ENCODE data around the gene SYT8.
"Not testable (repeated sequence)": the region's sequence is repeated elsewhere in the genome, so short reads cannot be mapped to it uniquely, and the experiment has no call there.

Gene SYT8, protein sequence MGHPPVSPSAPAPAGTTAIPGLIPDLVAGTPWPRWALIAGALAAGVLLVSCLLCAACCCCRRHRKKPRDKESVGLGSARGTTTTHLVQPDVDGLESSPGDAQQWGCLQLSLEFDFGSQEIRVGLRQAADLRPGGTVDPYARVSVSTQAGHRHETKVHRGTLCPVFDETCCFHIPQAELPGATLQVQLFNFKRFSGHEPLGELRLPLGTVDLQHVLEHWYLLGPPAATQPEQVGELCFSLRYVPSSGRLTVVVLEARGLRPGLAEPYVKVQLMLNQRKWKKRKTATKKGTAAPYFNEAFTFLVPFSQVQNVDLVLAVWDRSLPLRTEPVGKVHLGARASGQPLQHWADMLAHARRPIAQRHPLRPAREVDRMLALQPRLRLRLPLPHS

GRCh38 chr11:1834779-1835670 lies at the start of gene SYT8:
TSS of gene SYT8 (plus strand) at chr11:1834990. CDS start at chr11:1835106, 116 bp downstream.
- FAIRE-seq = no peak

DNA sequence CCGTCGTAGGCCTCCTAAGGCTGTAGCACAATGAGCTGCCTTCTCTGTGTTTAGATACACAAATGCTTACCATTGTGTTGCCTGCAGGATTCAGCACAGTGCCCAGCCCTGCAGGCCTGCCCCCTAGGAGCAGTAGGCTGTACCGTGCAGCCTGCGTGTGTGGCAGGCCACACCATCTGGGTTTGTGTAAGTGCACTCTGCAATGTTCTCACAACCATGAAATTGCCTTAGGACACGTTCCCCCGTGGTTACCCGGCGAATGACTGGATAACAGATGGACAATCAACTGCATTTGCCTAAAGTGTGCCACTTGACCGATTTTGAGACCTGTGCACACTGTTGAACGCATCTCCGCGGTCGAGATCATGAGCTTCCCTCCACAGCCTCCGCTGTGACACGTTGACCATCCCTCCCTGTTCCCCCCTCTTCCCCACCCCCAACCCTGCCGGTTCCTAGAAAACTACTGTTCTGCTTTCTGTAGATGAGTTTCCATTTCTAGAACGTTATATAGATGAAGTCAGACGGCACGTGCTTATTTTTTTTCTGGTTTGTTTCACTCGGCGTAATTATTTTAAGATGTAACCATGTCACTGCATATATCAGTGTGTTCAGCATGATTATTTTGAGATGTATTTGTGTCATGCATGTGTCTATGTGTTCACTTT lies 48.9 kb upstream of the SYT8 start:
- FAIRE-seq = no peak

DNA sequence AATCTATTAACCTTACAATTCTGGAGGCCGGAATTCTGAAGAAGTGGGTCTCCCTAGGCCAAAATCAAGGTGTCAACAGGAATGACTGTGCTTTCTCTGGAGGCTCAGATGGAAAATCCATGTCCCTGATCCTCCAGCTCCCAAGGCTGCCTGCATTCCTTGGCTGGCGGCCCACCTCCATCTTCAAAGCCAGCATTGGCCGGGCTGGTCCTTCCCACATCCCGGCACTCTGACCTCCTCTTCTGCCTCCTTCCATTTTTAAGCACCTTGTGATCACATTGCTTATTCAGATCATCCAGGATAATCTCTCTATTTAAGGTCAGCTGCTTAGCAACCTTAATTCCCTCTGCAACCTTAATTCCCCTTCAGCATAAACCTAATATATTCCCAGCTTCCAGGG lies 48.3 kb upstream of the SYT8 start:
- no peak for FAIRE-seq

GRCh38 chr11:1791912-1792311 lies 42.9 kb upstream of the SYT8 start:
- no peak for FAIRE-seq

GRCh38 chr11:1792461-1792860 lies 42.3 kb upstream of the SYT8 start:
- FAIRE-seq = no peak

DNA sequence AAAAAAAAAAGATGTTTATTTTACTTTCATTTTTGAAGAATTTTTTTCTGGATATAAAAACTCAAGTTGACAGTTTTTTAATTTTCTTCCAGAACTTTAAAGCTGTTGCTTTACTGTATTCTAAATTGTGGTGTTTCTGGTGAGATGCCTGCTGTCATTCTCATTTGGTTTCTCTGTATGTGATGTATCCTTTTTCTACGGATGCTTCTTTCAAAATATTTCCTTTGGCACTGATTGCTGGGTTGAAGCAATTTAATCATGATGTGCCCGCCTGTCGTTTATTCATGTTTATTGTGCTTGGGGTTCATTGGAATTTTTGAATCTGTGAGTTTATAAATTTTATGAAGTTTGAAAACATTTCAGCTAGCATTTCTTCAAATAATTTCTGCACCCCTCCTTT lies 41.7 kb upstream of the SYT8 start:
- no peak for FAIRE-seq

- FAIRE-seq = no peak
Observed at GRCh38 chr11:1796413-1797011, 38.3 kb upstream of the SYT8 start.

GRCh38 chr11:1797391-1798125 lies 37.2 kb upstream of the SYT8 start:
- FAIRE-seq = no peak

DNA sequence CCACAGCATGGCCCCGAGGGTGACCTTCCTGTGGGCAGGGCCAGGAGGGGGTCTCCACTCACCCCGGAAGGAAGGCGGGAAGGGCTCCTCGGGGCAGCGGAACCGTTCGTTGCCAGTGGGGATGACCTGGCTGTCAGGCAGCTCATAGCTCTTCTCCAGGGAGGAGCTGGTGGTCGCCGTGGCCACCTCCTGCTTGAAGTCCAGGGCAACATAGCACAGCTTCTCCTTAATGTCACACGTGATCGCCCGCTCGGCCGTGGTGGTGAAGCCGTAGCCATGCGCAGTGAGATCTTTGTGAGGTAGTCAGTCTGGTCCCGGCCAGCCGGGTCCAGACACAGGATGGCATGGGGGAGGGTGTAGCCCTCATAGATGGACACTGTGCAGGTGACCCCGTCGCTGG lies 31.5 kb upstream of the SYT8 start:
- FAIRE-seq = no peak

DNA sequence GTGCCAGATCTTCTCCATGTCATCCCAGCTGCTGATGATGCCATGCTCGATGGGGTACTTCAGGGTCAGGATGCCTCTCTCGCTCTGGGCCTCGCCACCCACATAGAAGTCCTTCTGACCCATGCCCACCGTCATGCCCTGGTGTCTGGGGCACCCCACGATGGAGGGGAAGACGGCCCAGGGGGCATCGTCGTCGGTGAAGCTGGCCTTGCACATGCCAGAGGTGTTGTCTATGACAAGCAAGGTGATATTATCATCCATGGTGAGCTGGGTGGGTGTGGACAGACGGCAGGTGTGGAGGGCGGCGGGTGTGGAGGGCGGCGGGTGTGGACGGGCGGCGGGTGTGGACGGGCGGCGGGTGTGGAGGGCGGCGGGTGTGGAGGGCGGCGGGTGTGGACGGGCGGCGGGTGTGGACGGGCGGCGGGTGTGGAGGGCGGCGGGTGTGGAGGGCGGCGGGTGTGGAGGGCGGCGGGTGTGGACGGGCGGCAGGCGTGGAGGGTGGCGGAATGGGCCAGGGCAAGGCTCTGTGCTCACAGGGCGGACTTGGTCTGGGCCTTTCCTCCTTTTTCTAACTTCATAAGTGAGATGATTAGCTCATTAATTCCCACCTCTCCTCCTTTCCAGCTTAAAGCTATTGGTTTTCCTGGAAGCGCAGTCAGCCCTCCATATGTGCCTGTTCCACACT lies 30.8 kb upstream of the SYT8 start:
- FAIRE-seq = not testable (repeated sequence)

DNA sequence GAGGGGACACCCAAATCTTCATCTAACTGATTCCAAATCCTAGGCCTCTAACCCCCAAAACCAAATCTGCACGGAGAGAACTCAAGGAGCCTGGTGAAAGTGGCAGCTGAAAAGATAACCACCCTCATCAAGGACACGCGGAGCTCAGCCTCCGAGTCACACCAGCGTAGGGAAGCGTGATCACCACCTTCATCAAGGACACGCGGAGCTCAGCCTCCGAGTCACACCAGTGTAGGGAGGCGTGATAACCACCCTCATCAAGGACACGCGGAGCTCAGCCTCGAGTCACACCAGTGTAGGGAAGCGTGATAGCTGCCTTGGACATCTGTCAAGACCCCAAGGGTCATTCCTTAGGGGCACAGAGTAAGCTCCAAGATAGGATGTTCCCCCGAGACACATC lies 29.3 kb upstream of the SYT8 start:
- FAIRE-seq = no peak

DNA sequence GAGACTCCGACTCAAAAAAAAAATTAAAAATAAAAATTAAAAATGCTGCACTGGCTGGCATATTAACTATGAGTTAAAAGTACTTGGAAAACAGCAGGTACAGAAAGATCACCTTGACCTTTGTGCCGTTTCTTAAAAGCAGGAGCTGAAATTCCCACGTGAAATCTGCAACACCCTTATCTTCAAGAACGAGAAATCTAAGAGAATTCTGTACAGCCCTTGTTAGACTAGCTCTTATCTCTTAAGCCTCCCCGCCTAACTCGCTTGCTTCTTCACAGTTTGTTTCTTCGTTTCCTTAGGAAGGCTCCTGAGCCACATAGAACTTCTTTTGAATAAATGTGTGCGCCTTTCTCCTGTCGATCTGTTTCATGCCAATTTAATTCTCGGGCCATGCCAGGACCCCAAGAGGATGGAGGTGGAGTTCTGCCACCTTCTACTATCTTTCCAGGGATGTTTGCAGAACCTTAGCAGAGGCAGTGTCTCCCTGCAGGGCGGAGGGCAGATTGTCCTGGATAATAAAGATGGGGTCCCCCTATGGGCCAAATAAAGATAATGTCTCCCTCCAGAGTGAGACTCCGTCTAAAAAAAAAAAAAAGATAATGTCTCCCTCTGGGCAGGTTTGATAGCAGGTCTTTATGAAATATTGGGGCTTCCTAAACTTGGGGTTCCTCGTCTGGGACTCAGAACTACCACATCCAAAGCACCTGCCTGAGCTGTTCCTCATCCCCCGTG lies 27.4 kb upstream of the SYT8 start:
- no peak for FAIRE-seq

DNA sequence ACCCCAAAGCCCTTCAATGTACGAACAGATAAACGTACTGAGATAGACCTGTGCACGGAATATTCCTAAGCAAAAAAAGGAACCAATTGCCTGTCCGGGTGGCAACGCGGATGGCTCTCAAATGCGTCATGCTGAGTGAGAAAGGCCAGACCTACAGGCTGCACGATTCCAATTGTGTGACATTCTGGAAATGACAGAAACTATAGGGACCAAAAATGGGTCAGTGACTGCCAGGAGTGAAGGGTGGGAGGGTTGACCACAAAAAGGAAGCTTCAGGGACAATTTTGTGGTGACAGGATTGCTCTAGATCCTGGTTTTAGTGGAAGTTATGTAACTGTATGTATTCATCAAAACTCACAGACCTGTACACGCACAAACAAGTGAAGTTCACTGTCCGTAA lies 24.0 kb upstream of the SYT8 start:
- no peak for FAIRE-seq

GRCh38 chr11:1812274-1812673 lies 22.5 kb upstream of the SYT8 start:
- no peak for FAIRE-seq

GRCh38 chr11:1812801-1813200 lies 22.0 kb upstream of the SYT8 start:
- no peak for FAIRE-seq

DNA sequence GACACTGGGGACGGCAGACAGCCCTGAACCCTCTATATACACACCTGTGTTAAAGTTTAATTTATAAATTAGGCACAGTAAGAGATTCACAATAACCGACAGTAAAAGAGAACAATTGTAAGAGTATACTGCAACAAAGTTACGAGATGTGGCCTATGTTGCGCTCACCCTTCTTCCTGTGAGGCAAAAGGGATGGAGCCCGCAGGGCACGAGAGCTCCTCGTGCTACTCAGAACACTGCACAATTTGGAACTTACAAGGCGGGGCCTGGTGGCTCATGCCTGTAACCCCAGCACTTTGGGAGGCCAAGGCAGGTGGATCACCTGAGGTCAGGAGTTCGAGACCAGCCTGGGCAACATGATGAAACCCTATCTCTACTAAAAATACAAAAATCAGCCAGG lies 21.4 kb upstream of the SYT8 start:
- not testable (repeated sequence) for FAIRE-seq

GRCh38 chr11:1814691-1815090 lies 20.1 kb upstream of the SYT8 start:
- FAIRE-seq = no peak

DNA sequence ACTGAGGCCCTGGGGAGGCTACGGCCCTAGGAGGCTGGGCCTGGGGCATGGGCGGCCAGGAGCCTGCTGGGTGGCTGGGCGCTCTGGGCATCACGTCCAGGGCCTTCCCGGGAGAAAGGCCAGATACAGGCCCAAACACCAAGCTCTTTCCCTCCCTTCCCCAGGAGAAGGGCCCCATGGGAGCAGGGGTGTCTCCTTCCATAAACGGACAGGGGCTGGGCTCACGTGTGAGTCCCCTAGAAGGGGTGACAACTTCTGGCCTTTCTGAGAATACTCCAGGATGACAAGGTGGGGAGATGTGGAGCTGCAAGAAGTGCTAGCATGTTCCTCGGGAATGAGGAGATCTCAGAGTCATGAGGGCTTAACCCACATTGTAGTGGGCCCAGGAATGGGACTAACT lies 19.5 kb upstream of the SYT8 start:
- no peak for FAIRE-seq

- FAIRE-seq = no peak
Observed at GRCh38 chr11:1815751-1816150, 19.0 kb upstream of the SYT8 start.

GRCh38 chr11:1817000-1817399 lies 17.8 kb upstream of the SYT8 start:
- no peak for FAIRE-seq

DNA sequence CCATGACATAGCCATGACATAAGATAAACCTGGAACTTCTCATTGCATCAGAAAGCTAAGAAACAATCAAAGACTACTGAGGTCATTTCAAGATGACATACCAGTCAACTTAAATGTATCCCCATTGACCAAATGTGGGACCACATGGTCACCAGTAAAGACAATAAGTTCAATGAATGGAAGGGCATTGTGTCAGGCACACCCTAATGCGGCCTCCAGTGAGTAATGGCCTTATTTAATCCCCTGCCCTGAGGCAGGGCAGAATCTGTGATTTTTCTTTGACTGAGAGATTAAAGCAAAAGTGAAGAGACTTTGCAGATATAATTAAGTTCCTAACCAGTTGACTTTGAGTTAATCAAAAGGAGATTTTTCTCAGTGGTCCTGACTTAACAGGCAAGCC lies 17.3 kb upstream of the SYT8 start:
- no peak for FAIRE-seq

Data from TTC549 (cell line).